OCI-LY7 (cell line): ENCODE measurements around the gene OSBPL6.

Experiments used
- CTCF ChIP-seq: fragments of 200-600 bp; sonication (generic); conservative IDR thresholded peaks from 2 replicates; pipeline ENCODE4 v1.5.1; 2014; ENCODE audit warnings: mild to moderate bottlenecking, antibody characterized with exemption, low read length, moderate library complexity, mixed read lengths
- EZH2phosphoT487 ChIP-seq: fragments of 200-600 bp; sonication (generic); IDR thresholded peaks from 2 replicates; pipeline ENCODE4 v1.6.1; 2018; ENCODE audit warnings: low read depth, borderline replicate concordance, mild to moderate bottlenecking, mixed run types, antibody characterized with exemption, low read length, moderate library complexity, mixed read lengths

- TF ChIP-seq CTCF: no peak
- TF ChIP-seq EZH2phosphoT487: no peak
Measured at GRCh38 chr2:178361588-178361987, 167.3 kb downstream of the OSBPL6 start.
